CD4-positive, alpha-beta T cell (primary cell): ENCODE measurements around the gene SURF2. TPM values are rescaled to one million over a fixed set of nuclear protein-coding genes. Genes with fewer than 3 reads are reported as not detected.

ENCODE experiments used
- ATAC-seq: fragments of 200-7000 bp; cut with Tn5 transposase; one replicate; pipeline ENCODE4 v1.10.0; 2022; ENCODE audit warnings: mild to moderate bottlenecking; ENCODE audit not compliant: poor library complexity
- CTCF ChIA-PET: fragments of 350-600 bp; sonication (Branson Sonifier 250); formaldehyde crosslinking; loops from one replicate; lab custom pipeline; 2021; ENCODE audit warnings: antibody characterized with exemption, inconsistent platforms; lab: Charles Lee
- POLR2A ChIA-PET: fragments of 350-600 bp; sonication (Branson Sonifier 250); formaldehyde crosslinking; loops from one replicate; lab custom pipeline; 2021; ENCODE audit warnings: antibody characterized with exemption, inconsistent platforms; lab: Charles Lee
- DNase-seq, 14 experiments: peaks; one replicate each; pipeline ENCODE4 v3.0.0-alpha.2; 2013 to 2020; ENCODE audit warnings: mixed read lengths in 2 of 14
- H3K27ac ChIP-seq, 2 donors: one replicate each; pipeline versions ENCODE4 v1.5.1 to v1.7.0; 2013; ENCODE audit warnings: low read length in 2 of 2, low read depth in 1 of 2, mild to moderate bottlenecking in 1 of 2
- H3K27me3 ChIP-seq, 2 experiments: 1 replicate in 1 of 2; 2 replicates in 1 of 2; pipeline versions ENCODE4 v1.6.1 to v1.7.0; 2013; ENCODE audit warnings: low read length in 2 of 2, control low read depth in 1 of 2, mild to moderate bottlenecking in 1 of 2, moderate library complexity in 1 of 2; ENCODE audit not compliant: insufficient read depth in 2 of 2, control insufficient read depth in 1 of 2
- H3K36me3 ChIP-seq: one replicate; pipeline ENCODE4 v1.6.1; 2013; ENCODE audit warnings: low read length, control low read depth; ENCODE audit not compliant: insufficient read depth
- H3K4me1 ChIP-seq: one replicate; pipeline ENCODE4 v1.6.1; 2013; ENCODE audit warnings: low read length, control low read depth; ENCODE audit not compliant: insufficient read depth
- H3K4me3 ChIP-seq: one replicate; pipeline ENCODE4 v1.5.1; 2013; ENCODE audit warnings: mild to moderate bottlenecking, low read length, moderate library complexity
- H3K9me3 ChIP-seq, 2 experiments: 1 replicate in 1 of 2; 2 replicates in 1 of 2; pipeline versions ENCODE4 v1.6.1 to v1.7.0; 2013; ENCODE audit warnings: low read length in 2 of 2, mild to moderate bottlenecking in 2 of 2, control low read depth in 1 of 2, moderate library complexity in 1 of 2; ENCODE audit not compliant: control insufficient read depth in 1 of 2, insufficient read depth in 1 of 2
- H3K27ac Mint-ChIP-seq: one replicate; pipeline ENCODE4 v1.8.0; 2020; ENCODE audit warnings: mixed read lengths
- H3K27me3 Mint-ChIP-seq: one replicate; pipeline ENCODE4 v1.8.0; 2021; ENCODE audit warnings: mixed read lengths
- H3K36me3 Mint-ChIP-seq: one replicate; pipeline ENCODE4 v1.8.0; 2021; ENCODE audit warnings: low read depth, mixed read lengths
- H3K4me1 Mint-ChIP-seq: one replicate; pipeline ENCODE4 v1.8.0; 2021; ENCODE audit warnings: low read depth, mixed read lengths
- H3K4me3 Mint-ChIP-seq: one replicate; pipeline ENCODE4 v1.8.0; 2020; ENCODE audit warnings: mild to moderate bottlenecking, mixed read lengths
- H3K9me3 Mint-ChIP-seq: one replicate; pipeline ENCODE4 v1.8.0; 2020; ENCODE audit warnings: mixed read lengths
- intact Hi-C, 2 experiments: fragments of 100-400 bp; cut with DNase I in 1 of 2; cut with micrococcal nuclease in 1 of 2; formaldehyde crosslinking; loops; one replicate each; pipeline versions ENCODE4 v1.15.1 to v1.9.0; 2023 to 2025; cut with DNase I, micrococcal nuclease
- total RNA-seq, 174 experiments: library from RNA in 2 of 174; stranded (reverse) in 2 of 174; gene quantifications; one replicate each; pipeline ENCODE4 v1.2.3 and lab custom pipeline; 2021 to 2026
- TF ChIP-seq, protein P1 (sequence below): fragments of 200-600 bp; IDR thresholded peaks from one replicate; pipeline ENCODE4 v1.8.0; 2022; ENCODE audit warnings: antibody characterized with exemption, mild to moderate bottlenecking

SURF2 gene
- total RNA-seq, 2 experiments from 2014 or later, result 12.7 TPM

DNA sequence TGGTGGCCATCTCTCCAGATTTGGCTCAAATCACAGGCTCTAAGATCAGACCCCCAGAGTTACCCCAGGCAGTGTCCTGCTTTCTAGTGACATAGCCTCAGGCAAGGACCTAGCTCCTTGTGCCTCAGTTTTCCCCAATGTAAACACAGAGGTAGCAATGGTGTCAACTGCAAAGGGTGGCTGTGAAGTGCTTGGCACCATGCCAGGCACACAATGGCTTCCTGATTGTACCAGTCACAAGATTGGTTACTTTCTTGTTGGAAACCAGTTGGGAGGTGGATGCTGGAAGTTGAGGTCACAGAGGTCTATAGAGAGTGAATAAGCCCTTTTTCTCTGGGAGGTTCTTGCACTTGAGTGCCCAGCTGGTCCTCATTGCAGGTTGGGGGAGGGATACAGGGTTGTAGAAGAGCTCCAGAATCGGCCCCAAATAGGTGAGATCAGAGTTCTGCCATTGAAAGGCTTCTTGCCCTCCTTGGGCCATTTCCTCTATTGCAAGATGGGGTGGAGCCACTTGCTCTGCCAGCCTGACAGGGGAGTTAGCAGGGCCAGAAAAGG is 22.1 kb downstream of the SURF2 start:
- peaks cover 28% of the 10 kb centered on the region for H3K4me1 ChIP-seq
- peak overlapping the region; percentile 42 for H3K27ac Mint-ChIP-seq
- peak overlapping the region; percentile 82 for H3K4me3 Mint-ChIP-seq
- no peaks in the 10 kb centered on the region for H3K27me3 Mint-ChIP-seq
- POLR2A ChIA-PET, result interaction anchor here (0.5 to 2.4 kb wide), 2 partner anchors 31 to 1217 kb away, joined by 3 to 26 read pairs; partner anchors contain the start of genes MED22 and RPL7A
- H3K27ac ChIP-seq, result no peak overlapping the region
- no peaks in the 10 kb centered on the region for H3K9me3 ChIP-seq
- H3K4me3 ChIP-seq, result no peak overlapping the region
- H3K4me1 Mint-ChIP-seq, result peaks cover 21% of the 10 kb centered on the region
- ATAC-seq (no peak), DNase-seq (no peak)
- intact Hi-C loops, result loop anchor here in 1 of 2 experiments (5.0 kb wide), 2 partner anchors 39 to 84 kb away; partner anchors contain the start of gene REXO4
- H3K27me3 ChIP-seq, result no peaks in the 10 kb centered on the region
- CTCF ChIA-PET, result interaction anchor here (1.0 to 2.5 kb wide), 2 partner anchors 22 to 31 kb away, joined by 3 to 7 read pairs; partner anchors contain the start of genes MED22, RPL7A, SURF1 and SURF2
- peaks cover 5% of the 10 kb centered on the region for H3K36me3 ChIP-seq
- no peaks in the 10 kb centered on the region for H3K9me3 Mint-ChIP-seq
- H3K36me3 Mint-ChIP-seq, result peaks cover 8% of the 10 kb centered on the region
- TF ChIP-seq, protein P1, sequence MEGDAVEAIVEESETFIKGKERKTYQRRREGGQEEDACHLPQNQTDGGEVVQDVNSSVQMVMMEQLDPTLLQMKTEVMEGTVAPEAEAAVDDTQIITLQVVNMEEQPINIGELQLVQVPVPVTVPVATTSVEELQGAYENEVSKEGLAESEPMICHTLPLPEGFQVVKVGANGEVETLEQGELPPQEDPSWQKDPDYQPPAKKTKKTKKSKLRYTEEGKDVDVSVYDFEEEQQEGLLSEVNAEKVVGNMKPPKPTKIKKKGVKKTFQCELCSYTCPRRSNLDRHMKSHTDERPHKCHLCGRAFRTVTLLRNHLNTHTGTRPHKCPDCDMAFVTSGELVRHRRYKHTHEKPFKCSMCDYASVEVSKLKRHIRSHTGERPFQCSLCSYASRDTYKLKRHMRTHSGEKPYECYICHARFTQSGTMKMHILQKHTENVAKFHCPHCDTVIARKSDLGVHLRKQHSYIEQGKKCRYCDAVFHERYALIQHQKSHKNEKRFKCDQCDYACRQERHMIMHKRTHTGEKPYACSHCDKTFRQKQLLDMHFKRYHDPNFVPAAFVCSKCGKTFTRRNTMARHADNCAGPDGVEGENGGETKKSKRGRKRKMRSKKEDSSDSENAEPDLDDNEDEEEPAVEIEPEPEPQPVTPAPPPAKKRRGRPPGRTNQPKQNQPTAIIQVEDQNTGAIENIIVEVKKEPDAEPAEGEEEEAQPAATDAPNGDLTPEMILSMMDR, result no peak

DNA sequence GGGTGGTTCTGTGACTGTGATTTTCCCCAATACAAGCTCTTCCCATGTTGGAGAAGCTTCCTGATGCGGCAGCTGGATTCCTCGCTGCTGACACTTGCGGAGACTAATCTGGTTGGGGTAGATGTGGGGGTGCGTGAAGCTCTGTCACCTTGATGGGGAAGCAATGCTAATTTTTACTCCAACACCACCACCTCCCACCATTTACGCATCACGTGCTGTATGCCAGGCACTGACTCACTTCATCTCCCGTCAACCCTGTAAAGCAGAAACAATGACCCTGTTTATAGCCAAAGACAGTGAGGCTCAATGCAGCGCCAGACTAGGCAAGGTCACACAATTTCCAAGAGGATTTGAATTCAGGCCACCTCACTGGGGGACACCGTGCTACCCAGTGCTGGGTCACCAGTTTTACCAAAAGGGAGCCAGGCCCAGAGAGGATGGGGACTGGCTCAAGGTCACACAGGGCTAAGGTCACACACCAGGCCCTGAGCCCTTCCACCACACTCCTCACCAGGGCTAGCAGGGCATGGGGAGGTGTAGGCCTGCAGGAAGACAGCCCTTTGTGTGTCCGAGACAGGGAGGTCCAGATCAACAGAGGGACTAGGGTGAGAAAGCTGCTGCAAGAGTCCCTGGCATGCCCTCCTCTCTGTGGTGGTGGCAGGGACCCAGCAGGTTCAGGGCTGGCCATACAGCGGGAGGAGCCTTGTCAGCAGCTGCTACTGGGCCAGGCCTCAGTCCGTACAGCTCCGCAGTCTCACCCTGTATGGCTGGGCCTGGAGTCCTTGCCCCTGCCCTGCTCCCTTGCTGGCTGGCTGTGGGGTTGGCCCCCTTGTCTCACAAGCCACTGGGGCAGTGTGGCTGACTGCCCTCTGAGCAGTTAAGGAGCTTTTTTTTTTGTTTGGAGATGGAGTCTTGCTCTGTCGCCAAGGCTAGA is 23.1 kb downstream of the SURF2 start:
- no peaks in the 10 kb centered on the region for H3K27me3 ChIP-seq
- no peak overlapping the region for H3K4me3 Mint-ChIP-seq
- no peaks in the 10 kb centered on the region for H3K36me3 ChIP-seq
- H3K4me3 ChIP-seq, result no peak overlapping the region
- no peaks in the 10 kb centered on the region for H3K9me3 ChIP-seq
- no peaks in the 10 kb centered on the region for H3K27me3 Mint-ChIP-seq
- no peak for DNase-seq
- no peak for ATAC-seq
- H3K9me3 Mint-ChIP-seq, result no peaks in the 10 kb centered on the region
- H3K36me3 Mint-ChIP-seq, result peaks cover 7% of the 10 kb centered on the region
- peaks cover 19% of the 10 kb centered on the region for H3K4me1 ChIP-seq
- TF ChIP-seq, protein P1, result no peak
- peaks cover 14% of the 10 kb centered on the region for H3K4me1 Mint-ChIP-seq
- intact Hi-C loops, result loop anchor here in 1 of 2 experiments (5.0 kb wide), 2 partner anchors 38 to 83 kb away; partner anchors contain the start of gene REXO4
- H3K27ac Mint-ChIP-seq, result no peak overlapping the region
- CTCF ChIA-PET, result no interaction called here
- POLR2A ChIA-PET, result no interaction called here
- H3K27ac ChIP-seq, result no peak overlapping the region

DNA sequence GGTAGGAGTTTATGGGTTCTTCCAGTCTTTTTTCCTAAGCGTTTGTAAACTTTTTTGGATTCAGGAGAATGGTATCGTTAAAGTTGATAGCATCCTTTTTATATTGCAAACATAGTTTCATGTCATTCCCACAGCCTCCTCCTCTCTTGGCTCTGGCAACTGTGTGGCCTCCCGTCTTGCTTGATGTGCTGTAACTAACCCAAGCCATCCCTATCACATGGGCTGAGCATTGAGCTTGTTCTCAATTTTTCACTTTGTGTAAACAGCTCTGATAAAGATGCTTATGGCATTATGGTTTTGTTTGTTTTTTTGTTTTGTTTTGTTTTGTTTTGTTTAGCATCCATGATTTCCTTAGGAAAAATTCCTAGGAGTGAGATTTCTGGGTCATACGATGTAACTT is 24.4 kb downstream of the SURF2 start:
- H3K27ac Mint-ChIP-seq, result no peak overlapping the region
- peaks cover 7% of the 10 kb centered on the region for H3K4me1 Mint-ChIP-seq
- no peak for ATAC-seq
- ChIA-PET POLR2A (no interaction called here), CTCF (no interaction called here)
- H3K9me3 ChIP-seq, result no peaks in the 10 kb centered on the region
- H3K4me3 ChIP-seq, result no peak overlapping the region
- H3K36me3 Mint-ChIP-seq, result no peaks in the 10 kb centered on the region
- no peaks in the 10 kb centered on the region for H3K36me3 ChIP-seq
- TF ChIP-seq, protein P1, result no peak
- DNase-seq, result no peak
- intact Hi-C loops, result no loop called here
- no peaks in the 10 kb centered on the region for H3K9me3 Mint-ChIP-seq
- H3K4me3 Mint-ChIP-seq, result no peak overlapping the region
- H3K27me3 ChIP-seq, result no peaks in the 10 kb centered on the region
- H3K27me3 Mint-ChIP-seq, result no peaks in the 10 kb centered on the region
- H3K27ac ChIP-seq, result no peak overlapping the region
- H3K4me1 ChIP-seq, result peaks cover 9% of the 10 kb centered on the region
